ENCODE results near the gene CCDC121. TPM values are rescaled to one million over a fixed set of nuclear protein-coding genes. Genes with fewer than 3 reads are reported as not detected.

CCDC121 gene
- total RNA-seq, 2 donors from 2014 or later: 3.6 to 5.4 TPM

- DNase-seq (no peak), ATAC-seq (no peak)
- intact Hi-C loops (cut with DNase I): loop anchor here in 1 of 2 donors (10.0 kb wide), 1 partner anchor 94 kb away; the partner anchor contains the start of genes FNDC4 and GCKR
Measured at GRCh38 chr2:27588308-27588707, 40.5 kb downstream of the CCDC121 start.

GRCh38 chr2:27587025-27587424, 41.8 kb downstream of the CCDC121 start:
- intact Hi-C loops (cut with DNase I): loop anchor here in 1 of 2 donors (10.0 kb wide), 1 partner anchor 92 kb away; the partner anchor contains the start of genes FNDC4 and GCKR
- DNase-seq: no peak
- ATAC-seq: no peak

- DNase-seq: no peak
- ATAC-seq: no peak
- intact Hi-C loops (cut with DNase I): loop anchor here in 1 of 2 donors (10.0 kb wide), 1 partner anchor 90 kb away; the partner anchor contains the start of genes FNDC4 and GCKR
Measured at GRCh38 chr2:27584597-27584996, 44.2 kb downstream of the CCDC121 start.

GRCh38 chr2:27583390-27583915, 45.4 kb downstream of the CCDC121 start:
- intact Hi-C loops (cut with DNase I): loop anchor here in 1 of 2 donors (10.0 kb wide), 1 partner anchor 89 kb away; the partner anchor contains the start of genes FNDC4 and GCKR
- ATAC-seq (no peak), DNase-seq (no peak)

- intact Hi-C loops (cut with DNase I): loop anchor here in 1 of 2 donors (10.0 kb wide), 1 partner anchor 88 kb away; the partner anchor contains the start of genes FNDC4 and GCKR
- ATAC-seq: peak; percentile 98 to 99
- DNase-seq: peak; percentile 95
Measured at GRCh38 chr2:27582695-27583389, 46.0 kb downstream of the CCDC121 start, which contains the start of gene ZNF512. ZNF512 (plus strand) TSS chr2:27583042; CDS start chr2:27583113, 71 bp downstream.

- ATAC-seq (peak; percentile 1 to 8), DNase-seq (no peak)
- intact Hi-C loops (cut with DNase I): loop anchor here in 1 of 2 donors (10.0 kb wide), 1 partner anchor 87 kb away; the partner anchor contains the start of genes FNDC4 and GCKR
Measured at GRCh38 chr2:27582129-27582694, 46.6 kb downstream of the CCDC121 start.

GRCh38 chr2:27581417-27582128, 47.2 kb downstream of the CCDC121 start:
- no peak for DNase-seq
- intact Hi-C loops (cut with DNase I): loop anchor here in 1 of 2 donors (10.0 kb wide), 1 partner anchor 87 kb away; the partner anchor contains the start of genes FNDC4 and GCKR
- no peak for ATAC-seq

Other genes starting within 250 kb of the CCDC121 start
- 10 to 100 TPM in 1 of 2 donors, 1 to 10 TPM in 1; 9.4 to 11.9 TPM for gene ZNF513, start 248.3 kb downstream of the CCDC121 start, total RNA-seq
- gene PPM1G, start 219.4 kb downstream of the CCDC121 start, total RNA-seq: 10 to 100 TPM; 35.2 to 42.1 TPM
- gene NRBP1, start 200.4 kb downstream of the CCDC121 start, total RNA-seq: 10 to 100 TPM; 50.5 to 58.7 TPM
- not detected for gene KRTCAP3, start 186.6 kb downstream of the CCDC121 start, total RNA-seq
- gene IFT172, start 139.3 kb downstream of the CCDC121 start, total RNA-seq: 10 to 100 TPM; 19.0 to 20.5 TPM
- gene FNDC4, start 133.8 kb downstream of the CCDC121 start, total RNA-seq: 10 to 100 TPM; 16.5 to 32.5 TPM
- gene GCKR, start 132.2 kb downstream of the CCDC121 start, total RNA-seq: 1 to 10 TPM; 1.1 to 1.2 TPM
- gene ZNF512, start 46.0 kb downstream of the CCDC121 start, total RNA-seq: 10 to 100 TPM; 20.0 to 20.8 TPM
- 10 to 100 TPM; 19.7 to 20.6 TPM for gene GPN1, start within 50 bp of the CCDC121 start, total RNA-seq
- 10 to 100 TPM; 22.6 to 23.6 TPM for gene SUPT7L, start 34.6 kb upstream of the CCDC121 start, total RNA-seq
- 10 to 100 TPM; 16.5 to 20.7 TPM for gene SLC4A1AP, start 34.9 kb upstream of the CCDC121 start, total RNA-seq
- 100 to 1,000 TPM; 198 to 226 TPM for gene MRPL33, start 142.7 kb upstream of the CCDC121 start, total RNA-seq